ENCODE results near the gene TMEM41B.
"Not testable (repeated sequence)": the region's sequence is repeated elsewhere in the genome, so short reads cannot be mapped to it uniquely, and the experiment has no call there.

The TMEM41B gene, protein sequence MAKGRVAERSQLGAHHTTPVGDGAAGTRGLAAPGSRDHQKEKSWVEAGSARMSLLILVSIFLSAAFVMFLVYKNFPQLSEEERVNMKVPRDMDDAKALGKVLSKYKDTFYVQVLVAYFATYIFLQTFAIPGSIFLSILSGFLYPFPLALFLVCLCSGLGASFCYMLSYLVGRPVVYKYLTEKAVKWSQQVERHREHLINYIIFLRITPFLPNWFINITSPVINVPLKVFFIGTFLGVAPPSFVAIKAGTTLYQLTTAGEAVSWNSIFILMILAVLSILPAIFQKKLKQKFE

GRCh38 chr11:9314291-9315077, at the start of gene TMEM41B:
TMEM41B (minus strand) TSS chr11:9314593; CDS start chr11:9314441, 152 bp downstream.
- FAIRE-seq = peak; percentile 87

GRCh38 chr11:9362393-9362863, 48.0 kb upstream of the TMEM41B start:
- FAIRE-seq = no peak

DNA sequence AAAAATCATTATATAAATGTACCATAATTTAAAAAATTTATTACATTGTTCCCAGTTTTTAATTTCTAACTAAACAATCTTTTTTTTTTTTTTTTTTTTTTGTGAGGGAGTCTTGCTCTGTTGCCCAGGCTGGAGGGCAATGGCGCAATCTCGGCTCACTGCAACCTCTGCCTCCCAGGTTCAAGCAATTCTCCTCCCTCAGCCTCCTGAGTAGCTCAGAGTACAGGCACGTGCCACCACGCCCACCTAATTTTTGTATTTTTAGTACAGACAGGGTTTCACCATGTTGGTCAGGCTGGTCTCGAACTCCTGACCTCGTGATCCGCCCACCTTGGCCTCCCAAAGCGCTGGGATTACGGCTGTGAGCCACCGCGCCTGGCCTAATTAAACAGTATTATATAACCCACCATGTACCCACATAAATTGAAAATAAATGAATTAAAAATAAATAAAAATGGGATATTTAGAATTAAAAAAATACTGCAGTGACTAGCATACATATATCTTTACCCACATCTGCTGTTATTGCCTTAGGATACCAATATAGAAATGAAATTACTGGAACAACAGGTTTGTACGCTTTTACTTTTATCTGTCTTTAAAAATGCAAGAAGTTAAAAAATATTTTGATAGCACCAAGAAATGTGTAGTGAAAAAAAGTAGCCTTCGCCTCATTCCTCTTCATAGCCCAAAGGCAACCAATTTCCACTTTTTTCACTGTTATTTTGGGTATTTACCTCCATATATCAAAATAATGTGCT, 46.6 kb upstream of the TMEM41B start:
- not testable (repeated sequence) for FAIRE-seq

GRCh38 chr11:9357041-9357440, 42.6 kb upstream of the TMEM41B start:
- no peak for FAIRE-seq

DNA sequence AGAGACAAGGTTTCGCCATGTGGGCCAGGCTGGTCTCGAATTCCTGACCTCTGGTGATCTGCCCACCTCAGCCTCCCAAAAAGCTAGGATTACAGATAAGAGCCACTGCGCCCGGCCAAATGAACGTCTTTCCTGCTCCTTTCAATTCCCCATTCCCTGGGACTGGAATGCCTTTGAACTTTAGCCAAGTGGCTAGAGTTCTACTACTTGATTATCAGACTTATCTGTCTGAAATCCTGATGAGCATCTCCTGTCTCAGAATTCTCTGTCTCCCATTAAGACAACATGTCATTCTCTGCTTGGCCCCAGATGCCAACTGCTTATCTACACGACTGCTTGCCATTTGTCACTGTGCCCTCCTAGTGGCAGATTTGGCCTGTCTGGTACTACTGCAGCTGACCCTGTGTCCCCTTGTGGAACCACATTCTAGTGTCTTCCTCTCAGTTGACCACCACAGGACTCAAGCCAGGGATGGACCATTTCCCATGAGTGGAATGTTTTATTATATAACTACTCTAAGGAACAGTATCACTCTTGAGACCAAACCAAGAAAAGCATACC, 37.0 kb upstream of the TMEM41B start:
- FAIRE-seq = no peak

GRCh38 chr11:9347779-9348178, 33.4 kb upstream of the TMEM41B start:
- FAIRE-seq = not testable (repeated sequence)

GRCh38 chr11:9347100-9347499, 32.7 kb upstream of the TMEM41B start:
- FAIRE-seq = no peak

- no peak for FAIRE-seq
Measured at GRCh38 chr11:9344061-9344680, 29.8 kb upstream of the TMEM41B start.

DNA sequence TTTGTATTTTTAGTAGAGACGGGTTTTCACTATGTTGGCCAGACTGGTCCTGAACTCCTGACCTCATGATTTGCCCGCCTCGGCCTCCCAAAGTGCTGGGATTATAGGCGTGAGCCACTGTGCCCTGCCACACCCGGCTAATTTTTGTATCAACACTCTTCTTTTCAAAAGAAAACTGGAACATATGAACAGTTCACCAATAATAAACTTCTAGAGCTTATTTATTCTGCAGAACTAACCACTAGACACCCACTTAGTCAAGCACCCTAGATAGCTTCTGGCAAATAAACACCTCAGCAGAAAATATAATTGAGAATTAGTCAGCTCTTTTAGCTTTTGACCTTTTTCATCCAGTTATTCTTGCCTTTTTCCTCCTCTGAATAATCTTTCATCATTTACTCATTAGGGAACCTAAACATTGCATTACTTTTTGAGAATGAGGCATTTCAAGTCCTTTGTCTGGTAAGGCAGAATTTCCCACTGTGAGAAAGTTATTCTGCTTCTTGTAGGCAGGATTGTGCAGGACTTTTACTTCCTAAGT, 27.3 kb upstream of the TMEM41B start:
- no peak for FAIRE-seq

- no peak for FAIRE-seq
Measured at GRCh38 chr11:9332655-9333054, 18.3 kb upstream of the TMEM41B start.

DNA sequence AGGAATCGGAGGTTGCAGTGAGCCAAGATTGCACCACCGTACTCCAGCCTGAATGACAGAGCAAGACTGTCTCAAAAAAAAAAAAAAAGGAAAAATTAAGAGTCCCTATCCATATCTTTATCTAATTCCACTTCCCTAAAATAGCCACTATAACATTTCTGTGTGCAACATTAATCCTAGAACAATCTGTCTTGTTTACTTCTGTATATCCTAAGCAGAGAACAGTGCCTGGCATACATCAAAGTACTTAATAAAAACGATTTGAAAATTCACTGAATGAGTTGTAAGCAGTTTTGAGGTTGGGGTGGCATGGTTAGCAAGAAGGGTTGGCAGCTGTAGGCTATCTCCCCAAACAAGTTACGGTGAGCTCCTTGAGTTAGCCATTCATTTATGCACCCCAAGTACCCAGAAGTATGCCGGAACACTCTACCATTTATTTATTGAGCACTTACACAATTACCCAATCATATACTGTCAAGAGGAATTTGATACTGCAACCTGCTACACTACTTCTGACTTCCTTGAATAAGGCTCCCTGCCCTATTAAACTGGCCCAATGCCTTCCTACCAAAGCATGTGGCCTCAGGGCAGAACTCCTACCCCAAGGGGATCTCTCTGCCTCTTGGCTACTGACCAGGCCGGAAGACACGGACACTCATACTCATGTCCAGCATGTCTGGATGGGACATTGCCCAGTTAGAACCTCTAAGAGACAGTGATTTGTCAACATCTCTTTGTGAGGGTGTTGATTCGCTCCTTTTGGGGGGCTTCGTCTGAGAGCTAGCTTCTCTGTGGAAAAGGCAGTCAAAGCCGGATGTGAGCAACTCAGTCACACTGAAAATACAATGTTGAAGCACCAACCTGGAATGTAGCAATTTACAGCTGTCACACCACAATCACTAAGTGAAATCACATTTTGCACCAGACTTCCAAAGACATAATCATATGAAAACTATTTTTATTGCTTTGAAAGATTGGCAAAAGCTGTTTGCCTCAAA, 16.3 kb upstream of the TMEM41B start:
- no peak for FAIRE-seq

- FAIRE-seq = no peak
Measured at GRCh38 chr11:9320047-9320446, 5.7 kb upstream of the TMEM41B start.

DNA sequence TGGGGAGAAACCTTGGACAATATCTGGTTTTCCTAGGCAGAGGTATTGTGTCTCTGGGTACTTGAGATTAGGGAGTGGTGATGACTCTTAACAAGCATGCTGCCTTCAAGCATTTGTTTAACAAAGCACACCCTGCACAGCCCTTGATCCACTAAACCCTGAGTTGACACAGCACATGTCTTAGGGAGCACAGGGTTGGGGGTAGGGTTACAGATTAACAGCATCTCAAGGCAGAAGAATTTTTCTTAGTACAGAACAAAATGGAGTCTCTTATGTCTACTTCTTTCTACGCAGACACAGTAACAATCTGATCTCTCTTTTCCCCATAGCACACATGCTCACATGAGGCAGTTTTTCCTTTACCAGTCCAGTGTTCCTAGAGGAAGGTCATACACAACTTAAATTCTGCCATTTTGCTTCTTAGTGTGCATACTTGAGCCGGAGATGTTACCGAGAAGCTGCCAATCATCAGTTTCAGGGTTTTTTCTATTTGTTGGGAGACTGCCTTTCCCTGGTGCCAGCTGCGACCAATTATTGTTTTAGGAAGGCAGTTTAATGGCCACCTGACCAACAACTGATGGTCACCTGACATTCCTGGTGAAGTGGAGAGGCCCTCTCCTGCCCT, 5.1 kb upstream of the TMEM41B start:
- not testable (repeated sequence) for FAIRE-seq

DNA sequence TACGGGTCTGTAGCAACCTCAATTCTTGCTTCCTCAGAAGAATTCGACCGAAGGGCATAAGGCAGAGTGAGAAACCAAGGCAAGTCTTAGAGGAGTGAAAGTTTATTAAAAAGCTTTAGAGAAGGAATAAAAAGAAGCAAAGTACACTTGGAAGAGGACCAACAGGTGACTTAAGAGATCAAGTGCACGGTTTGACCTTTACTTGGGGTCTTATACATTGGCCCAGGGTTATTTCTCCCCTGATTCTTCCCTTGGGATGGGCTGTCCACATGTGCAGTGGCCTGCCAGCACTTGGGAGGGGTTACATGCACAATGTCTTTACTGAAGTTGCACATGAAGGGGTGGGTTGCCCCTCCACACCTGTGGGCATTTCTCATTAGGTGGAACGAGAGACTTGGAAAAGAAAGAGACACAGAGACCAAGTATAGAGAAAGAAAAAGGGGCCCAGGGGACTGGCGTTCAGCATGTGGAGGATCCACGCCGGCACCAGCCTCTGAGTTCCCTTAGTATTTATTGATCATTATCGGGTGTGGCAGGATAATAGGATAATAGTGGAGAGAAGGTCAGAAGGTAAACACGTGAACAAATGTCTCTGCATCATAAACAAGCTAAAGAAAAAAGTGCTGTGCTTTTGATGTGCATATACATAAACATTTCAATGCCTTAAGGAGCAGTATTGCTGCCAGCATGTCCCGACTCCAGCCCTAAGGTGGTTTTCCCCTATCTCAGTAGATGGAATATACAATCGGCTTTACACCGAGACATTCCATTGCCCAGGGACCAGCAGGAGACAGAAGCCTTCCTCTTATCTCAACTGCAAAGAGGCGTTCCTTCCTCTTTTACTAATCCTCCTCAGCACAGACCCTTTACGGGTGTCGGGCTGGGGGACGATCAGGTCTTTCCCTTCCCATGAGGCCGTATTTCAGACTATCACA, 4.3 kb upstream of the TMEM41B start:
- FAIRE-seq = not testable (repeated sequence)

GRCh38 chr11:9316334-9316733, 1.9 kb upstream of the TMEM41B start:
- FAIRE-seq = no peak

DNA sequence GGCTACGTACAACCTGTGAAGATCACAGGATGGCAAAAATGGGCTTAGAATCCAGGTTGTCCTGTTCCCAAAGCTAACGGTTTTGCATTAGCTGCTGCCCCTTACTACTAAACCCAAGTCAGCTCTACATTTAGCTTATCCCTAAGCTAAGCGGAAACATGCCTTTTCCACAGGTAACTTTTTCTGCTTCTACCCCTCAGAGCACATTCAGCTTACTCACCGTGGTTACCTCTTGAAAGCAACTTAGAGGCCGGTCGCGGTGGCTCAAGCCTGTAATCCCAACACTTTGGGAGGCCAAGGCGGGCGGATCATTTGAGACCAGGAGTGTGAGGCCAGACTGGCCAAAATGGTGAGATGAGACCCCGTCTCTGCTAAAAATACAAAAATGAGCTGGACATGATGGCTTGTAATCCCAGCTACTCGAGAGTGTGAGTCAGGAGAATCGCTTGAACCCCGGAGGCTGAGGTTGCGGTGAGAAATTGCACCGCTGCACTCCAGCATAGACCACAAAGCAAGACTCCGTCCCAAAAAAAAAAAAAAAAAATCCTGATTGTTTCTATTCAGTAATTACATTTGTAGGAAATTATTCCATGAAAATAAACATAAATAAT, 790 bp upstream of the TMEM41B start:
- FAIRE-seq = no peak

- no peak for FAIRE-seq
Measured at GRCh38 chr11:9313648-9314290, 624 bp downstream of the TMEM41B start.

DNA sequence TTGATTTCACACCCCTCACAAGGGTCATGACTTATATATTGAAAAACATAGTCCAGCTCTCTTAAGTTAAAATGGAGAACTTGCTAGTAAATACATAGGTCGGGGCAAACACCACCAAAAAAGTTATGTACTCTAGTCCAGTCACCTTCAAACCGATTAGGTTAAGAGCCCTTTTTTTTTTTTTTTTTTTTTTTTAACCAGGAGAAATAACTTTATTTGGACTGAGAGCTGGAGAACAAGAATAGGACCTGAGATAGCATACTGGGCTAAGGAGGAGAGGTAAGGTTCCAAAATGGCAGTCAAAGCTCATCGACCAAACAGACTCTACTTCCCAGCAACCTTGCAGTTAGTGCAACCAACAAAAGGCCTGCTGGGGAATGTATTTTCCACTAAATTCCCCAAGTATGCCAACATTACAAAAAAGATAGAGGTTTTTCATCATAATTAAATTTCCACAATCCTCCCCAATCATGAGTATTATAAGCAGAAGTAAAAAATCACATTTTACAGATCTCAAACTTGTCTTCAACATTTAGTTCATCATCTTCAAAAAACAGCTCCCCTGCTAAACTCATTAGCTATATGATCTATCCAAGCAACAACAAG, 3.8 kb downstream of the TMEM41B start:
- no peak for FAIRE-seq

Data from G401.6 (cell line).